Dendritic cell treated with granulocyte-macrophage colony-stimulating factor and Interleukin-4, amounts not matched to agents 40 ng/mL and 50 ng/mL, for 4 days (primary cell): ENCODE data around the gene DMAC2.
"Not testable (repeated sequence)": the region's sequence is repeated elsewhere in the genome, so short reads cannot be mapped to it uniquely, and the experiment has no call there.

Experiments used
- H3K27ac Mint-ChIP-seq: one replicate; pipeline ENCODE4 v1.8.0; 2022; ENCODE audit warnings: mild to moderate bottlenecking, mixed read lengths
- H3K27me3 Mint-ChIP-seq: one replicate; pipeline ENCODE4 v1.8.0; 2022; ENCODE audit warnings: mild to moderate bottlenecking, mixed read lengths
- H3K36me3 Mint-ChIP-seq: one replicate; pipeline ENCODE4 v1.8.0; 2022; ENCODE audit warnings: low read depth, mixed read lengths
- H3K4me1 Mint-ChIP-seq: one replicate; pipeline ENCODE4 v1.8.0; 2022; ENCODE audit warnings: low read depth, mixed read lengths
- H3K4me3 Mint-ChIP-seq: one replicate; pipeline ENCODE4 v1.8.0; 2022; ENCODE audit warnings: mild to moderate bottlenecking, moderate library complexity, mixed read lengths
- H3K9me3 Mint-ChIP-seq: one replicate; pipeline ENCODE4 v1.8.0; 2022; ENCODE audit warnings: mixed read lengths
- intact Hi-C: fragments of 100-400 bp; cut with micrococcal nuclease; formaldehyde crosslinking; loops from one replicate; pipeline ENCODE4 v1.15.0; 2022

The DMAC2 gene

GRCh38 chr19:41408846-41409245 is 30.9 kb downstream of the DMAC2 start:
- H3K27me3 Mint-ChIP-seq, H3K4me3 Mint-ChIP-seq, H3K9me3 Mint-ChIP-seq, intact Hi-C loops: not testable (repeated sequence)
- Mint-ChIP-seq H3K4me1 (peaks cover 73% of the 10 kb centered on the region), H3K36me3 (peaks cover 43% of the 10 kb centered on the region), H3K27ac (peak overlapping the region; percentile 89)

- intact Hi-C loops: no loop called here
- Mint-ChIP-seq H3K27ac (peak overlapping the region; percentile 89), H3K4me1 (peaks cover 67% of the 10 kb centered on the region), H3K27me3 (no peaks in the 10 kb centered on the region), H3K4me3 (no peak overlapping the region), H3K9me3 (no peaks in the 10 kb centered on the region), H3K36me3 (peaks cover 43% of the 10 kb centered on the region)
Measured at GRCh38 chr19:41408256-41408655, 31.5 kb downstream of the DMAC2 start.

GRCh38 chr19:41407271-41407670 is 32.4 kb downstream of the DMAC2 start:
- Mint-ChIP-seq H3K27me3 (no peaks in the 10 kb centered on the region), H3K27ac (peak overlapping the region; percentile 89), H3K36me3 (peaks cover 41% of the 10 kb centered on the region), H3K4me1 (peaks cover 66% of the 10 kb centered on the region), H3K4me3 (peak overlapping the region; percentile 26), H3K9me3 (no peaks in the 10 kb centered on the region)
- intact Hi-C loops: no loop called here

GRCh38 chr19:41405776-41406175 is 33.9 kb downstream of the DMAC2 start:
- intact Hi-C loops: no loop called here
- Mint-ChIP-seq H3K4me3 (no peak overlapping the region), H3K27me3 (no peaks in the 10 kb centered on the region), H3K9me3 (no peaks in the 10 kb centered on the region), H3K27ac (peak overlapping the region; percentile 89), H3K36me3 (peaks cover 40% of the 10 kb centered on the region), H3K4me1 (peaks cover 67% of the 10 kb centered on the region)

GRCh38 chr19:41403181-41403970 is 36.3 kb downstream of the DMAC2 start:
- H3K27me3 Mint-ChIP-seq: no peaks in the 10 kb centered on the region
- peaks cover 44% of the 10 kb centered on the region for H3K36me3 Mint-ChIP-seq
- peaks cover 61% of the 10 kb centered on the region for H3K4me1 Mint-ChIP-seq
- H3K27ac Mint-ChIP-seq: peak overlapping the region; percentile 31
- H3K9me3 Mint-ChIP-seq: no peaks in the 10 kb centered on the region
- intact Hi-C loops: no loop called here
- H3K4me3 Mint-ChIP-seq: no peak overlapping the region

GRCh38 chr19:41402010-41402409 is 37.7 kb downstream of the DMAC2 start:
- Mint-ChIP-seq H3K27me3 (no peaks in the 10 kb centered on the region), H3K36me3 (peaks cover 52% of the 10 kb centered on the region), H3K4me1 (peaks cover 54% of the 10 kb centered on the region), H3K4me3 (no peak overlapping the region), H3K9me3 (no peaks in the 10 kb centered on the region), H3K27ac (no peak overlapping the region)
- intact Hi-C loops: no loop called here

- Mint-ChIP-seq H3K4me1 (peaks cover 52% of the 10 kb centered on the region), H3K4me3 (no peak overlapping the region), H3K9me3 (no peaks in the 10 kb centered on the region), H3K36me3 (peaks cover 52% of the 10 kb centered on the region), H3K27me3 (no peaks in the 10 kb centered on the region), H3K27ac (peak overlapping the region; percentile 27)
- intact Hi-C loops: no loop called here
Measured at GRCh38 chr19:41401483-41401882, 38.2 kb downstream of the DMAC2 start.

GRCh38 chr19:41399525-41399924 is 40.2 kb downstream of the DMAC2 start:
- peak overlapping the region; percentile 68 for H3K27ac Mint-ChIP-seq
- H3K36me3 Mint-ChIP-seq: peaks cover 52% of the 10 kb centered on the region
- H3K4me3 Mint-ChIP-seq: no peak overlapping the region
- H3K4me1 Mint-ChIP-seq: peaks cover 55% of the 10 kb centered on the region
- H3K9me3 Mint-ChIP-seq: no peaks in the 10 kb centered on the region
- no peaks in the 10 kb centered on the region for H3K27me3 Mint-ChIP-seq
- intact Hi-C loops: loop anchor here (5.0 kb wide), 1 partner anchor 33 kb away; no protein-coding TSS in a partner anchor

- Mint-ChIP-seq H3K4me1 (peaks cover 55% of the 10 kb centered on the region), H3K27ac (no peak overlapping the region)
Measured at GRCh38 chr19:41399091-41399490, 40.6 kb downstream of the DMAC2 start.

GRCh38 chr19:41398598-41398997 is 41.1 kb downstream of the DMAC2 start:
- Mint-ChIP-seq H3K9me3 (no peaks in the 10 kb centered on the region), H3K27ac (peak overlapping the region; percentile 93), H3K4me1 (peaks cover 59% of the 10 kb centered on the region), H3K36me3 (peaks cover 47% of the 10 kb centered on the region), H3K27me3 (no peaks in the 10 kb centered on the region), H3K4me3 (peak overlapping the region; percentile 97)
- intact Hi-C loops: loop anchor here (5.0 kb wide), 1 partner anchor 34 kb away; no protein-coding TSS in a partner anchor

More at GRCh38 chr19:41399091-41399490, 40.6 kb downstream of the DMAC2 start:
- H3K4me3 Mint-ChIP-seq: peak overlapping the region; percentile 97
- intact Hi-C loops: loop anchor here (5.0 kb wide), 1 partner anchor 33 kb away; no protein-coding TSS in a partner anchor
- H3K27me3 Mint-ChIP-seq: no peaks in the 10 kb centered on the region
- peaks cover 52% of the 10 kb centered on the region for H3K36me3 Mint-ChIP-seq
- no peaks in the 10 kb centered on the region for H3K9me3 Mint-ChIP-seq

GRCh38 chr19:41398050-41398418 is 41.7 kb downstream of the DMAC2 start:
- H3K4me1 Mint-ChIP-seq: peaks cover 59% of the 10 kb centered on the region
- intact Hi-C loops: loop anchor here (5.0 kb wide), 1 partner anchor 34 kb away; no protein-coding TSS in a partner anchor

GRCh38 chr19:41397086-41398049 is 42.3 kb downstream of the DMAC2 start, which contains the start of the genes BCKDHA and EXOSC5:
BCKDHA (plus strand) TSS chr19:41397818; CDS start chr19:41397828, 10 bp downstream.
EXOSC5 (minus strand) TSS chr19:41397359; CDS start chr19:41397328, 31 bp downstream.
- peaks cover 55% of the 10 kb centered on the region for H3K4me1 Mint-ChIP-seq
- intact Hi-C loops: loop anchor here (1.0 to 5.0 kb wide), 3 partner anchors 33 to 46 kb away; partner anchors contain the start of gene B9D2
- no peaks in the 10 kb centered on the region for H3K27me3 Mint-ChIP-seq
- peak within 1 kb of the TSS; percentile 97 for H3K4me3 Mint-ChIP-seq
- H3K27ac Mint-ChIP-seq: peak within 1 kb of the TSS; percentile 93
- peaks cover 41% of the 10 kb centered on the region for H3K36me3 Mint-ChIP-seq
- no peaks in the 10 kb centered on the region for H3K9me3 Mint-ChIP-seq

More at GRCh38 chr19:41398050-41398418, 41.7 kb downstream of the DMAC2 start:
- H3K9me3 Mint-ChIP-seq: no peaks in the 10 kb centered on the region
- peak overlapping the region; percentile 97 for H3K4me3 Mint-ChIP-seq
- peaks cover 42% of the 10 kb centered on the region for H3K36me3 Mint-ChIP-seq
- H3K27ac Mint-ChIP-seq: peak overlapping the region; percentile 93
- H3K27me3 Mint-ChIP-seq: no peaks in the 10 kb centered on the region

- Mint-ChIP-seq H3K27me3 (no peaks in the 10 kb centered on the region), H3K36me3 (peaks cover 45% of the 10 kb centered on the region), H3K4me3 (no peak overlapping the region), H3K27ac (peak overlapping the region; percentile 93), H3K9me3 (no peaks in the 10 kb centered on the region), H3K4me1 (peaks cover 41% of the 10 kb centered on the region)
- intact Hi-C loops: loop anchor here (5.0 kb wide), 1 partner anchor 37 kb away; no protein-coding TSS in a partner anchor
Measured at GRCh38 chr19:41395355-41395754, 44.4 kb downstream of the DMAC2 start.
